Caki2 (cell line): ENCODE measurements around the gene MOXD1. TPM values are rescaled to one million over a fixed set of nuclear protein-coding genes. Genes with fewer than 3 reads are reported as not detected.

Experiments used
- DNase-seq: peaks from one replicate; pipeline ENCODE4 v3.0.0-alpha.2; 2015; ENCODE audit warnings: low read depth
- in situ Hi-C: cut with HindIII; loops from 2 replicates; pipeline ENCODE4 v1.10.0; 2016; ENCODE audit warnings: low sequenced_read_pairs, low pct_unique_long_range_greater_than_20kb, mixed read lengths
- total RNA-seq: library from RNA; depleted of rRNA; stranded (reverse); fragments of >200 nt; shearing (Covaris generic); gene quantifications from 2 replicates; pipeline ENCODE4 v1.2.3, GENCODE V29; 2014; ENCODE audit warnings: low replicate concordance; rRNA removed

The MOXD1 gene
- total RNA-seq, 1 experiment from 2014 or later: 23.9 TPM

- no peak for DNase-seq
- in situ Hi-C loops: no loop called here
These were observed 135.7 kb downstream of the MOXD1 start for GRCh38 chr6:132265451-132266097.

GRCh38 chr6:132264021-132264500 is 137.2 kb downstream of the MOXD1 start:
- no peak for DNase-seq
- in situ Hi-C loops: no loop called here

GRCh38 chr6:132261354-132261753 is 139.9 kb downstream of the MOXD1 start:
- DNase-seq: no peak
- in situ Hi-C loops: no loop called here

- no peak for DNase-seq
- in situ Hi-C loops: no loop called here
These were observed 142.2 kb downstream of the MOXD1 start for GRCh38 chr6:132259070-132259469.

GRCh38 chr6:132257561-132257960 is 143.7 kb downstream of the MOXD1 start:
- DNase-seq: no peak
- in situ Hi-C loops: no loop called here

GRCh38 chr6:132256457-132256856 is 144.8 kb downstream of the MOXD1 start:
- in situ Hi-C loops: no loop called here
- no peak for DNase-seq

- no peak for DNase-seq
- in situ Hi-C loops: no loop called here
These were observed 147.4 kb downstream of the MOXD1 start for GRCh38 chr6:132253906-132254305.

GRCh38 chr6:132253211-132253610 is 148.1 kb downstream of the MOXD1 start:
- DNase-seq: no peak
- in situ Hi-C loops: no loop called here

GRCh38 chr6:132252113-132252512 is 149.2 kb downstream of the MOXD1 start:
- DNase-seq: no peak
- in situ Hi-C loops: no loop called here

- DNase-seq: no peak
- in situ Hi-C loops: no loop called here
These were observed 149.6 kb downstream of the MOXD1 start for GRCh38 chr6:132251711-132252110.

GRCh38 chr6:132247381-132248159 is 153.7 kb downstream of the MOXD1 start:
- DNase-seq: no peak
- in situ Hi-C loops: no loop called here

- no peak for DNase-seq
- in situ Hi-C loops: no loop called here
These were observed 154.5 kb downstream of the MOXD1 start for GRCh38 chr6:132246632-132247270.

GRCh38 chr6:132246120-132246617 is 155.1 kb downstream of the MOXD1 start:
- no peak for DNase-seq
- in situ Hi-C loops: no loop called here

Other genes starting within 250 kb of the MOXD1 start
- 4.8 and 21.9 TPM in 2 replicates for gene STX7, start 111.6 kb upstream of the MOXD1 start, total RNA-seq
- not detected in 2 replicates for gene TAAR9, start 136.8 kb upstream of the MOXD1 start, total RNA-seq
- gene TAAR8, start 151.2 kb upstream of the MOXD1 start, total RNA-seq: not detected in 2 replicates
- gene TAAR6, start 168.8 kb upstream of the MOXD1 start, total RNA-seq: not detected in 2 replicates
- gene TAAR5, start 188.3 kb upstream of the MOXD1 start, total RNA-seq: not detected in 2 replicates
- not detected in 2 replicates for gene TAAR2, start 222.8 kb upstream of the MOXD1 start, total RNA-seq